Muscle of leg (tissue), 9 donors: ENCODE results near the gene RARA. TPM values are rescaled to one million over a fixed set of nuclear protein-coding genes. Genes with fewer than 3 reads are reported as not detected.

ENCODE experiments used
- polyA plus RNA-seq, 8 donors: library from polyadenylated mRNA; unstranded; fragments of 120-200 nt; gene quantifications; one replicate each; pipeline versions ENCODE4 v1.2.1 to v1.2.3, GENCODE V29; 2013; ENCODE audit warnings: inconsistent platforms in 1 of 8, low replicate concordance in 1 of 8; ENCODE audit not compliant: insufficient read length in 8 of 8, insufficient read depth in 1 of 8
- total RNA-seq: library from RNA; stranded (reverse); fragments of 120-200 nt; gene quantifications from one replicate; pipeline ENCODE4 v1.2.4, GENCODE V29; 2013

Gene RARA
- total and polyA plus RNA-seq, 9 donors = 28.2 to 77.2 (median 62.1) TPM

Other genes starting within 250 kb of the RARA start
- gene THRA, start 246.2 kb upstream of the RARA start, total RNA-seq = 57.3 TPM
- 10 to 100 TPM; 58.3 to 75.2 (median 66.2) TPM for gene THRA, start 246.2 kb upstream of the RARA start, polyA plus RNA-seq
- gene NR1D1, start 208.6 kb upstream of the RARA start, total RNA-seq = 1.7 TPM
- 1 to 10 TPM; 2.0 to 5.6 (median 4.9) TPM for gene NR1D1, start 208.6 kb upstream of the RARA start, polyA plus RNA-seq
- 81.7 TPM for gene MSL1, start 187.2 kb upstream of the RARA start, total RNA-seq
- gene MSL1, start 187.2 kb upstream of the RARA start, polyA plus RNA-seq = 100 to 1,000 TPM in 6 of 8 donors, 10 to 100 TPM in 2; 94.0 to 124 (median 105) TPM
- gene CASC3, start 168.6 kb upstream of the RARA start, total RNA-seq = 35.0 TPM
- 10 to 100 TPM; 53.5 to 69.7 (median 59.5) TPM for gene CASC3, start 168.6 kb upstream of the RARA start, polyA plus RNA-seq
- 2.4 TPM for gene RAPGEFL1, start 131.7 kb upstream of the RARA start, total RNA-seq
- gene RAPGEFL1, start 131.7 kb upstream of the RARA start, polyA plus RNA-seq = 10 to 100 TPM in 1 of 8 donors, 1 to 10 TPM in 7; 5.2 to 10.3 (median 6.5) TPM
- 4.6 TPM for gene WIPF2, start 89.9 kb upstream of the RARA start, total RNA-seq
- 10 to 100 TPM; 11.0 to 18.0 (median 14.6) TPM for gene WIPF2, start 89.9 kb upstream of the RARA start, polyA plus RNA-seq
- 8.2 TPM for gene CDC6, start 21.3 kb upstream of the RARA start, total RNA-seq
- gene CDC6, start 21.3 kb upstream of the RARA start, polyA plus RNA-seq = 10 to 100 TPM in 6 of 8 donors, 1 to 10 TPM in 2; 8.9 to 17.0 (median 12.0) TPM
- gene GJD3, start 55.6 kb downstream of the RARA start, total RNA-seq = 0.18 TPM
- gene GJD3, start 55.6 kb downstream of the RARA start, polyA plus RNA-seq = under 1 TPM in 7 of 8 donors, not detected in 1; 0.17 to 0.87 (median 0.29) TPM
- 45.9 TPM for gene TOP2A, start 108.7 kb downstream of the RARA start, total RNA-seq
- 100 to 1,000 TPM in 1 of 8 donors, 10 to 100 TPM in 7; 58.3 to 113 (median 80.9) TPM for gene TOP2A, start 108.7 kb downstream of the RARA start, polyA plus RNA-seq
- gene IGFBP4, start 134.3 kb downstream of the RARA start, total RNA-seq = 105 TPM
- 100 to 1,000 TPM; 195 to 325 (median 275) TPM for gene IGFBP4, start 134.3 kb downstream of the RARA start, polyA plus RNA-seq
- gene TNS4, start 192.4 kb downstream of the RARA start, total RNA-seq = not detected
- 1 to 10 TPM in 1 of 8 donors, under 1 TPM in 4, not detected in 3; 0.05 to 1.6 (median 0.16) TPM for gene TNS4, start 192.4 kb downstream of the RARA start, polyA plus RNA-seq